Peyer's patch (tissue), 4 donors: ENCODE data around the gene LASP1.

Experiments used
- CTCF ChIP-seq, 6 experiments: fragments of 450-650 bp in 4 of 6; fragments of 200-600 bp in 2 of 6; sonication (generic) in 1 of 6; IDR thresholded peaks; one replicate each; pipeline ENCODE4 v1.5.1; 2017 to 2019; ENCODE audit warnings: antibody characterized with exemption in 6 of 6, mild to moderate bottlenecking in 3 of 6, moderate library complexity in 1 of 6
- POLR2A ChIP-seq, 2 donors: fragments of 450-650 bp; IDR thresholded peaks; one replicate each; pipeline ENCODE4 v1.5.1; 2017; ENCODE audit warnings: antibody characterized with exemption in 2 of 2, mild to moderate bottlenecking in 2 of 2, moderate library complexity in 2 of 2

DNA sequence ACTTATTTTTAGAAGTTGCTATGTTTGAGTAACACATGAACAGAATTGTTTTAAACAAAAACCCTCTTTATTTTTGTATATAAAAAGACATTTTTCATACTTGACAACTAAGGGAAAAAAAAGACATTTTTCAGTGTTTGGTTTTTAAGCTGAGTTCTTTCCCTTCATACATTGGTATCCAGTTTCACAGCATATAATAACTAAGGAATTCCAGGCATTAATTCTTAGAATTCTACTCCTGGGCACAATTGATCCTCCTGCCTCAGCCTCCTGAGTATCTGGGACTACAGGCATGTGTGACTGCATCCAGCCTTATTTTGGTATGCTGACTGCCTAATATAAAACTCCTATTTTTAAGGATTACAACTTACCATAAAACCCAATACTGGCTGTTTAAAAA, 88.9 kb downstream of the LASP1 start:
- TF ChIP-seq CTCF (IDR thresholded peaks at IDR 0.05) (no peak), POLR2A (IDR thresholded peaks at IDR 0.05) (no peak)
